Right renal pelvis (tissue), 4 donors: ENCODE results near the gene DNAH9. TPM values are rescaled to one million over a fixed set of nuclear protein-coding genes. Genes with fewer than 3 reads are reported as not detected.

Source experiments
- DNase-seq, 4 donors: peaks; one replicate each; pipeline ENCODE4 v3.0.0-alpha.2; 2013; ENCODE audit warnings: low read depth in 4 of 4, low spot score in 3 of 4, missing footprints in 1 of 4
- polyA plus RNA-seq, 4 donors: library from polyadenylated mRNA; unstranded; fragments of 120-200 nt; gene quantifications; one replicate each; pipeline ENCODE4 v1.2.1, GENCODE V29; 2013; ENCODE audit not compliant: insufficient read length in 4 of 4

DNAH9 gene
- polyA plus RNA-seq, 4 donors = 4.6 to 12.0 (median 5.3) TPM

GRCh38 chr17:11816409-11816808 lies 218.1 kb downstream of the DNAH9 start:
- DNase-seq = no peak

DNA sequence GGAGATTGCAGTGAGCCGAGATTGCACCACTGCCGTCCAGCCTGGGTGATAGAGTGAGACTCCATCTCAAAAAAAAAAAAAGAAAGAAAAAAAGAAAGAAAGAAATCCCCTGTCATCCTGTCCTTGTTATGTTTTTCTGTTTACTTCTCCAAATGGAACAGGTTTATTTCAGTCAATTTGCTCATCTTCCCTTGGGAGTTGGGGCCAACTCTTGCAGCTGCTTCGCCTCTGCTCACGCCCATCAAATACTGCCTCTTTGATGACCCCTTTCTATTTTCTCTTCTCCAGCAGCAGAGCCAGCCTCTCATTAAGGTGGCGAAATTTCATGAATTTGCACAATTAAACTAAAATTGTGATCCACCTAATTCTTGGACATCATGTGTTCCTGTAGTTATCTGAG lies 225.6 kb downstream of the DNAH9 start:
- no peak for DNase-seq

GRCh38 chr17:11825572-11826209 lies 227.4 kb downstream of the DNAH9 start:
- DNase-seq = no peak

DNA sequence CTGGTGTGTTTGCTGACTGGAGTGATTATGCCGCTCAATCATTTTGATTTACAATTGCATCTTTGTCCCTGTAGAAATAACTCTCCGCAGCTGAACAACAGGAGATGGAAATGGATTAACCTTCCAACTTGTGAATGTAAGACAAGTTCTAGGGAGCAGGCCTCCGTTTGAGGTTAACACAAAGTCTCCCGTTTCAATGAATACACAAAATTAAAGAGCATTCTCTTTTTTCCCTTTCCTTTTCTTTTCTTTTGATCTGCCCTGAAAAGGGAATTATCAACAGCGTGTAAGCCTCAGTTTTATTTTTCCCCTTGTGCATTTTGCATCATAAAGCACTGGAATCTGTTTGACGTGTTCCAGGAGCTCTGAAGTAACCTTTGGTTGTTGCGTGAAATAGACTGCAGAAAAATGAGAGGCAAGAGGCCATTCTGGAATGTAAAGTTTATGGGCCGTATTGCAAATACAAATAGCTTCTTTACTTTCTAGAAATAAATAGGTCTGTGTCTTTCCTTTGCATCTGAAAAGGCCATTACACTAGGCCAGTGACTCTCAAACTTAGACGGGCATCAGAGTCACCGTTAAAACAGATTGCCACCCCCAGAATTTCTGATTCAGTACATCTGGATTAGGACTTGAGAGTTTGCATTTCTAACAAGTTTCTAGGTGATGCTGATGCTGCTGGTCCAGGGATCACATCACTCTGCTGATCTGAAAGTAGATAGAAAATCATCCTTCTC lies 234.3 kb downstream of the DNAH9 start:
- no peak for DNase-seq

DNA sequence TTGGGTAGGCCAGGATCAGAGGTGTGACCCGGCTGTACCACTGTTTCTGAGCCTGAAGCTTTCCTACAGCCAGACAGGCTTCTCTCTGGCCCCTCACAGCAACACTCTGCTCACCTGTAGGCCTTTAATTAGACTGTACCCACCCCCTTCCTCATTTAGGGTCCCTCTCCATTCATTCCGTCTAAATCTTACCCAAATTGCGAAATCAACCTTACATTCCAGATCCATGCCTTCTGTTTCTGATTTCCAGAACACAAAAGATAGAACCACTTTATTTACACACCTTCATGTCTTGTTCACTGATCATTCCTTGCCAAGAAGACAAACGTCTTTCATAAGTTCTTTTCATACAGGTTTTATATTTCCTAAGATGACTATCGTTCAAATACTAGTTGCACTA lies 238.2 kb downstream of the DNAH9 start:
- DNase-seq = no peak

DNA sequence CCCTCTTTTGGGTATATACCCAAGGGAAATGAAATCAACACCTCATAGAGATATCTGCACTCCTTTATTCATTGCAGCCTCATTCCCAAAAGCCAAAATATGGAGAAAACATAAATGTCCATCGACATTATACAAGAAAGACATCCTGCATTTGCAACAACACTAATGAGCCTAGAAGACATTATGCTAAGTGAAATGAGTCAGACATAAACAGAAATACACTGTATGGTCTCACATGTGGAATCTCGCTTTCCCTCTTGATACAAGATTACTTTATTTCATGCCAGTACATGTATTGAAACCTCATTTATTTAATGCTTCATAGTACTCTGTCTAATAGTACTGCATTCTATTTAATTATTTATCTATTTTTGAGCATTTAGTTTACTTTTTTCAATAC lies 241.8 kb downstream of the DNAH9 start:
- DNase-seq = no peak

DNA sequence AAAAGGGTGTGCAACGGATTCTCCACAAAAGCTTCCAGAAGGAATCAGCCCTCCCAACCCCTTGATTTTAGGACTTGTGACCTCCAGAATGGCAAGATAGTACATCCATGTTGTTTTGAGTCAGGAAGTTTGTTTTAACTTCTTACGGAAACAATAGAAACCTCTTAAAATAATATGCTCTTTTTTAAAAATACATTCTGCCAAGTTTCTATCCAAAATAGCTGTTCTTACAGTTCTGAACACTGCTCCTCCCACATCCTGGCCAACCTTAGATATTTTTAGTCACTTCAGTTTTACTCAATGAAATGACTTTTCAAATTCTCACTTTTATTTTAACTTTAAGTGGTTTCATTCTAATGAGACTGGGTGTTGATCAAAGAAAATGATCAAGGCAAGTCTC lies 242.6 kb downstream of the DNAH9 start:
- no peak for DNase-seq

DNA sequence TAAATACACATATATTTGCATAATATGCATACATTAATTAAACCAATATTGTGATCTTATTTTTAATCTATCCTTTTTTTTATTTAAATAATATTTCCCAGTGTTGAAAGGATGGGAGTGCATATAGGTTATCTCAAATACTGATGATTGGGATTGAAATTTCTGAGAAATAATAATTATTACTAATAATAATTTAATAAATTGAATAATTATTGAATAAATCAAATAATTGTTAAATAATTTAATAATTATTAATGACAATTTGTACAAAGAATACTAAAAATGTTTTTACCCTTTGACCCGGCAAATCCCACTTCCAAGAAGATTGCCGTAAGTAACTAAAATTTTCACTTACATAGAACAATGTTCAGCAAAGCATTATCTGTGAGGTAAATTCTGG lies 250.1 kb downstream of the DNAH9 start:
- no peak for DNase-seq

- no peak for DNase-seq
Observed at GRCh38 chr17:11852231-11852630, 254.0 kb downstream of the DNAH9 start.

DNA sequence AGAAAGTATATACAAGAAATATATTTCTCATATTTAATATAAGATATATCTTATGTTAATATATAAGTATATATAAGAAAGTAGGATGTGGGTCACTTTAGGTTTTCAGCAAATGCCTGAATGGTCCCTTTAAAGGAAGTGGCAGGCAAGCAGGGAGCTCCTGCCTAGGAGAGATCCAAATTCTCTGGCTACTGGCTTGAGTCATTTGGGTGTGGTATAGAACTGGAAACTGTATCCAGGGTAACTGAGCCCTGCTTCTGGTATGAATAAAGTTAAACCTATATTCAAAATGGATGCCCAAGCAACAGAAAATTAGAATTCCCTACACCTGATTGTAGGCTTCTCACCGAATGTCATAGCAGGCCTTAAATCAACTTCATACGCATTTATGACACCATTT lies 254.6 kb downstream of the DNAH9 start:
- no peak for DNase-seq

DNA sequence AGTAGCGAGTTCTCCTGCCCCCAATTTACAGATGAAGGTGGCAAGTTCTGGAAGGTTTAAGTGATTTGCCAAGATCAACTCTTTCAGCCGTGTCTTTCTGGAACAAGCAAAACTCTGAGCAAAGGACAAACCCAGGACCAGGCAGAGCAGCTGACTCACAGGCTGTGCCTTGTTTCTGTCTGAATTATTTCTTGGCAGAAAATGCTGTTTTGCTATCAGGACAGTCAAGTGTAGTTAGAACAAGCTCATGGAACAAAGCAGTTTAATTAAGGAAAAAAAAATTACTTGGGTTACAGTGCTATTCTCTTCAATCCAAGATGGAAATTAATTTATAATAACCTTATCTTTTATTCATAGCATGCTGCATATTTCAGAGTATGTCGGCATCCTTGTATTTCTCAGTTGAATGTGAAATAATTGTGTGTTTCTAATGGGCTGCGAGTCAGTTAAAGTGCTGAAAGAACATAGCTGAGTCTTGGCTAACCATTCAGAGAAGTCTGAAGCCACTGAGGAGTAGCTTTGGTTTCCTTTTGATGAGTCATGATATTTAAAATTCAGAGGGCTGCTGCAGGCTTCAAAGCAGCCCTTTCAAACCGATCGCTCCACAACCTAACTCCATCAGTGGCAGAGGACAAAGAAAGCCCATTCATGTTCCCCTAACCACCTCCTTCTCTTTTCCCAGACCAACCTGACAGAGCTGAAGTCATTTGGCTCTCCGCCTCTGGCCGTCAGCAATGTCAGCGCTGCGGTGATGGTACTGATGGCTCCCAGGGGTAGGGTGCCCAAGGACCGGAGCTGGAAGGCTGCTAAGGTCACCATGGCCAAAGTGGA lies 255.3 kb downstream of the DNAH9 start:
- no peak for DNase-seq

GRCh38 chr17:11855306-11855705 lies 257.0 kb downstream of the DNAH9 start:
- DNase-seq = no peak

DNA sequence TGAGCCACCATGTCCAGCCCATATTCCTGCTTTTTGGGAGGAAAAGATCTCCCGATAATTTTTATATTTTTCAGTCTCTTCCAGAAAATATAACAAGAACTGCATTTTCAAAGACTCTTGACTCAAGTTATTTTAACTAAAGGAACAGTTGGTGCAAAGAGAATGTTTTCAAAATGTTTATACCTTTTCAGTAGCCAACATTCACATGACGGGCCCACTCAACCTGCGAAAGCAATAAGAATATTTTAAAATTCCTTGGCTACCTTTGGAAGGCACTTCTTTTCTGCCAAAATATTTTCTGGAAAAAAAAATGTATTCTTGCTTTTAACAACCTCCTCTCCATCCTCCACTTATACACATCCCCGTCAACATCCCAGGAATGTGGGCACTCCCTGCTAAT lies 258.7 kb downstream of the DNAH9 start:
- DNase-seq = no peak

DNA sequence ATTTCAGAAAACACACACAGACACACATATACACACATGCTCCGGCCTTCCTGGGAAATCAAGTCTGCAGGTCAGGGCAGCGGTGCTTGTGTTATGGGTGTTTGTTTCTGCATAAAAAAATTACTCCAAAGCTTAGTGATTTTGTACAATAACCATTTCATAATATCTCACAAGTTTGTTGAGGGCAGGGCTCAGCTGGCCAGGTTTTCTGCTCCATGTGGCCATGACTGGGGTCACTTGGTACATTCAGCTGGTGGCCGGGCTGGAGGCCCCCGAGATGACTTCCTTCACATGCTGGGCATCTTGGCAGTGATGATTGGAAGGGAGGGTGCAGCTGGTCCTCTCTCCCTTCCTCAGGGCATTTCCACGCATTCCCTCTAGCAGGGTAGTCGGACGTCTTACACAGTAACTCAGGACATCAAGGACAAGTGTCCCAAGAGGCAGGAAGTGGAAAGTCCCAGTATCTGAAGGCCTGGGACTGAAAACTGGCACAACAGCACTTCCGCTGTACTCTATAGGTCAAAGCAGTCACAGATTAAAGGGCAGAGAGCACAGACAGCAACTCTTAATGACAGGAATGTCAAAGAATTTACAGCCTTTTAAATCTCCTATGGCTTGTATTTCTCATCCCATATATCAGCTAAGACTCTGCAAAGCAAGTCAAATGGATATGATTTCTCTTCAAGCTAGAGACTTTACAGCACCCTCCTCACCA lies 271.6 kb downstream of the DNAH9 start:
- DNase-seq = no peak

DNA sequence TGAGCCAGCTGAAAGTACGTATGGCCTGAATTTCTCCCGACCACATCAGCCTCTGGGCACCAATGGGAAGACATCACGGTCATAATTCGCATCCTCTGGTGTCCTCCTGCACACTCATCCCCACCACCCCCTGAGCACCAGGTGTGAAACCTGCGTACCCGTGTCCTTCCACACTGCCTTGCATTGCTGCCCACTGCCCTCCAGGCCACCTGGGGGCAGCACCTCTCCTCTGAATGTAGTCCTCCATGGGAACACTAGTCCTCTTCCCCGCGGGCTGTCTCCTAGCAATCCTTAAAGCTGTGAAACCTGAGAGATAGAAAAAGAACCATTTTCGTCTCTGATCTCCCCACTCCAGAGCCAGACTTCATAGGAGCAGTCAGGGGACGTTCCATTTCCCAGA lies 273.5 kb downstream of the DNAH9 start:
- no peak for DNase-seq

GRCh38 chr17:11874756-11875155 lies 276.5 kb downstream of the DNAH9 start:
- DNase-seq = no peak

GRCh38 chr17:11880714-11881113 lies 282.4 kb downstream of the DNAH9 start:
- peak in 3 of 4 donors; percentile 3 to 27 (median 18) for DNase-seq

DNA sequence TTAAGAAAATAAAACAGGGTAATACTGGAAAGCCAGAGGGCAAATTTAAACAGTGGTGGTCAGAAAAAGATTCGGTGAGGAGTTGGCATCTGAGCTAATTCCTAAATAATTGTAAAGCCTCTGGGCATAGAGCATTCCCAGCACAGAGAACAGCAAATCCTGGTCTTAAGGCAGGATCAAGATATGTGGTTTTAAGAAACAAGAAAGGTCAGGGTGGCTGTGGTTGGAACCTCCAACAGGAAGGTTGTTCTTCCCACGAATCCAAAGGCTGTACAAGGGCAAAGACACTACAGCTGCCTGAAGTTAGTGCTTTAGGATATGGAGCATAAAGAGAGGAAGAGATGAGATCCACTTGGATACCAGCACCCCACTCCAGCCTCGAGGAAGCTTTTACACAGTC lies 284.4 kb downstream of the DNAH9 start:
- no peak for DNase-seq

DNA sequence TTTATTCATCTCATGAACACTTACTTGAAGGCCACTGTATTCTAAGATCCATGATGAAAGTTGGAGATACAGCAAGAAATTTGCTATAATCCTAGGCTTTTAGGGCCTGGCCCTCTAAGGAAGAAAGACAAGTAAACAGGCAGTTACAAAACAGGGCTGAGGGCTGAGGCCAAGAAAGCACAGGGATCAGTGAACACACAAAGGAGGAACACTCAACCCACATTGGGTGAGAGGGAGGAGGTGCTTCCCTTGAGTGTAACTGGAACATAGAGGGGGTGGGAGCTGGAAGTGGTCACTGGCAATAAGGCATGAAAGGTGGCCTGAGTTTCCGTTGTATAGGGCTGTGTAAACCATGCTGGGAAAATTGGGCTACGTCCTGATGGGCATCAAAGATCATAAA lies 286.8 kb downstream of the DNAH9 start:
- DNase-seq = no peak

DNA sequence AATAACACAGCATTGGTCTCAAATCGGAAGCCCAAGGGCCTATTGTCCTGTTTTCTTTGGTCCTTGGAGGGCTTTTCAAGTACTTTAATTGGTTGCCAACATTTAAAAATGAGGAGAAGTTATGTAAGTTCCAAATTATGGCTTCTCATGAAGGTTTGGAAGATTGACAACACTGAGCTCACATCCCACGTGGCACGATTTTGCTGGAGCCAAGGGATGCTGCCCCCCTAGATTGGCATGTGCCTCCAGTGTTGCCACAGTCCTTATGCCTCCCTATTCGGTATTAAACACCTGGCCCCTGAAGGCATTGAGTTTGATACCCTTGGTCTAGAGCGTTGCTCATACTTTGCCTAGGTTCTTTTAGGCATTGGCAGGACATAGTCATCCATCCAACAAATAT lies 291.0 kb downstream of the DNAH9 start:
- no peak for DNase-seq

DNA sequence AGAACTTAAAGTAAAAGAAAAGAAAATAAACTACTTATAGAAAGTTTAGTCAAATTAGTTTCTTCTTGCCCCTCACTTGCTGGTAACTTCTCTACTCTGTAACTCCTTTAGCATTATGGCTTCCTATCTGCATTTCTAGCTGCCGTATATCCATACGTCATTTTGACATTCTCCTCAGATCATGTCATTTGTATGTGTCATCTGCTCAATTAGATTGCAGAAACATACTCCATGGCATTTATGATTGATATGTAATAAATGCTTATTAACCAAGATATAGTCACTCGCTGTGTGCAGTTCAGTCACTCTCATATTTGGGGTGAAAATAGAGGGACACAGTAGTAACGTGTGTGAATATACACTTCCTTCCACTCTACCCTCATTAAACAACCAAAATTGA lies 295.6 kb downstream of the DNAH9 start:
- no peak for DNase-seq
